Measurements from ENCODE around the gene MAP2.

Gene MAP2

GRCh38 chr2:209694748-209695147, 270.9 kb downstream of the MAP2 start:
- H3K36me3 Mint-ChIP-seq, result no peaks in the 10 kb centered on the region
- no peak overlapping the region for H3K4me3 Mint-ChIP-seq
- no peaks in the 10 kb centered on the region for H3K4me1 Mint-ChIP-seq
- H3K27me3 Mint-ChIP-seq, result no peaks in the 10 kb centered on the region
- H3K9me3 Mint-ChIP-seq, result no peaks in the 10 kb centered on the region
- no peak overlapping the region for H3K27ac Mint-ChIP-seq

- Mint-ChIP-seq H3K36me3 (no peaks in the 10 kb centered on the region), H3K27me3 (no peaks in the 10 kb centered on the region), H3K4me1 (no peaks in the 10 kb centered on the region), H3K27ac (no peak overlapping the region), H3K9me3 (no peaks in the 10 kb centered on the region), H3K4me3 (no peak overlapping the region)
Observed at GRCh38 chr2:209696836-209697711, 273.2 kb downstream of the MAP2 start.

DNA sequence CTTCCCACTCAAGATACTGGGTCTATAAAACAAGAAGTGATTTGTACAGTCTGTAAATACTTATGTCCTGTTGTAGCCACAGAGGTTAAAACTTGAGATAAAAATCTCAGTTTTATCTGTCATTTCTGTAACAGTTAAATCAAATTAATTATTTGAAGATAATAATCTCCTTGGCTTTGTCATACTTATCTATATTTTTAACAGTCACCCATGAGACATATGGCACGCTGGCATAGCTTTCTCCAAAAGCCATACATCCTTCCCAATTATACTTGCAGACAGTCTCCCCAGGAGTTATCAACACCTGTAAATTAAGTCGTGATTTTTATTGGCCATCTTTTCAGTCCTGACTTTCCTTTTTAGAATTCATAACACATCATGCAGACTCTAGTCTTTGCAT, 278.9 kb downstream of the MAP2 start:
- Mint-ChIP-seq H3K4me1 (no peaks in the 10 kb centered on the region), H3K9me3 (no peaks in the 10 kb centered on the region), H3K27ac (no peak overlapping the region), H3K36me3 (no peaks in the 10 kb centered on the region), H3K27me3 (no peaks in the 10 kb centered on the region), H3K4me3 (no peak overlapping the region)

GRCh38 chr2:209713219-209713618, 289.4 kb downstream of the MAP2 start:
- Mint-ChIP-seq H3K9me3 (peaks cover 4% of the 10 kb centered on the region), H3K4me1 (no peaks in the 10 kb centered on the region), H3K27ac (no peak overlapping the region), H3K27me3 (no peaks in the 10 kb centered on the region), H3K4me3 (no peak overlapping the region), H3K36me3 (no peaks in the 10 kb centered on the region)

GRCh38 chr2:209719034-209719433, 295.2 kb downstream of the MAP2 start:
- H3K27ac Mint-ChIP-seq, result no peak overlapping the region
- H3K27me3 Mint-ChIP-seq, result no peaks in the 10 kb centered on the region
- peaks cover 9% of the 10 kb centered on the region for H3K9me3 Mint-ChIP-seq
- no peaks in the 10 kb centered on the region for H3K36me3 Mint-ChIP-seq
- no peaks in the 10 kb centered on the region for H3K4me1 Mint-ChIP-seq
- no peak overlapping the region for H3K4me3 Mint-ChIP-seq

GRCh38 chr2:209721497-209721896, 297.6 kb downstream of the MAP2 start:
- Mint-ChIP-seq H3K4me1 (no peaks in the 10 kb centered on the region), H3K9me3 (peaks cover 12% of the 10 kb centered on the region), H3K4me3 (no peak overlapping the region), H3K36me3 (no peaks in the 10 kb centered on the region), H3K27me3 (no peaks in the 10 kb centered on the region), H3K27ac (no peak overlapping the region)

DNA sequence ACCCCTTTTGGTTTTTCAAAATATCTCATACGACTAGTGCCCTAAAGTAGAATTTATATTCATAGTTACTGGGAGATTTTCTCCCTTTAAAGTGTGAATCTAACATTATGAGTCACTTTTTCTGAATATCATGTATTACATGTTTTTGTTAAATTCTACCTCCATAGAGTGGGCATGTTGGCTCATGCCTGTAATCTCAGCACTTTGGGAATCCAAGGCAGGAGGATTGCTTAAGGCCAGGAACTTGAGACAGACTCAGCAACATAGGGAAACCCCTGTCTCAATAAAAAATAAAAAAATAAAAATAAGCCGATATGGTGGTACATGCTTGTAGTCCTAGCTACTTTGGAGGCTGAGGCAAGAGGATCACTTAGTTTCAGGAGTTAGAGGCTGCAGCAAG, 302.5 kb downstream of the MAP2 start:
- H3K9me3 Mint-ChIP-seq, result peaks cover 8% of the 10 kb centered on the region
- H3K27me3 Mint-ChIP-seq, result no peaks in the 10 kb centered on the region
- no peak overlapping the region for H3K4me3 Mint-ChIP-seq

GRCh38 chr2:209727077-209727476, 303.2 kb downstream of the MAP2 start:
- Mint-ChIP-seq H3K4me3 (no peak overlapping the region), H3K9me3 (peaks cover 8% of the 10 kb centered on the region), H3K4me1 (no peaks in the 10 kb centered on the region), H3K36me3 (no peaks in the 10 kb centered on the region), H3K27ac (no peak overlapping the region), H3K27me3 (no peaks in the 10 kb centered on the region)

More for the DNA sequence above, 302.5 kb downstream of the MAP2 start:
- Mint-ChIP-seq H3K27ac (no peak overlapping the region), H3K36me3 (no peaks in the 10 kb centered on the region), H3K4me1 (no peaks in the 10 kb centered on the region)

DNA sequence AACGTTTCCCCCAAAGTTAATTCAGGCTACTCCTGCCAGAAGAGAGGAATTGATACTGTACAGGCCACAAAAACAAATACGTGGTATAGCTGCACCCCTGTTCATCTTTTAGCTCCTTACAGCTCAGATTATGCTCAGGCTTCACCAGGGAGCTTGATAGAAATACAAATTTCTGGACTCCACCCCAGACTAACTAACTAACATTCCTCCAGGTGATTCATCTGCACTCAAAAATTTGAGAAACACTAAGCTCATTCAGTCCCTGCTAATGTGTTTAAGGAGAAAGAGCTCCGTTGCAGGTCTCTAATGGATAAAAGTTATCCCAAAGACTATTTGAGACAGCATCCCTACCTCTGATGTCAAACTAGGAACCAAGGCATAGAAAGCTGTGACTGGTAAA, 311.0 kb downstream of the MAP2 start:
- Mint-ChIP-seq H3K4me1 (no peaks in the 10 kb centered on the region), H3K36me3 (no peaks in the 10 kb centered on the region), H3K27ac (no peak overlapping the region), H3K9me3 (no peaks in the 10 kb centered on the region), H3K27me3 (peaks cover 3% of the 10 kb centered on the region), H3K4me3 (no peak overlapping the region)

GRCh38 chr2:209741953-209742352, 318.1 kb downstream of the MAP2 start:
- Mint-ChIP-seq H3K4me3 (no peak overlapping the region), H3K27ac (no peak overlapping the region), H3K4me1 (no peaks in the 10 kb centered on the region), H3K36me3 (no peaks in the 10 kb centered on the region), H3K27me3 (no peaks in the 10 kb centered on the region), H3K9me3 (no peaks in the 10 kb centered on the region)

- Mint-ChIP-seq H3K27ac (no peak overlapping the region), H3K36me3 (no peaks in the 10 kb centered on the region), H3K9me3 (no peaks in the 10 kb centered on the region)
Observed at GRCh38 chr2:209753020-209753419, 329.2 kb downstream of the MAP2 start.

GRCh38 chr2:209757163-209757562, 333.3 kb downstream of the MAP2 start:
- H3K9me3 Mint-ChIP-seq, result no peaks in the 10 kb centered on the region
- H3K27ac Mint-ChIP-seq, result no peak overlapping the region
- H3K4me1 Mint-ChIP-seq, result no peaks in the 10 kb centered on the region
- H3K36me3 Mint-ChIP-seq, result no peaks in the 10 kb centered on the region
- H3K4me3 Mint-ChIP-seq, result no peak overlapping the region
- peaks cover 5% of the 10 kb centered on the region for H3K27me3 Mint-ChIP-seq

More at GRCh38 chr2:209753020-209753419, 329.2 kb downstream of the MAP2 start:
- Mint-ChIP-seq H3K4me3 (no peak overlapping the region), H3K4me1 (no peaks in the 10 kb centered on the region), H3K27me3 (peaks cover 5% of the 10 kb centered on the region)

DNA sequence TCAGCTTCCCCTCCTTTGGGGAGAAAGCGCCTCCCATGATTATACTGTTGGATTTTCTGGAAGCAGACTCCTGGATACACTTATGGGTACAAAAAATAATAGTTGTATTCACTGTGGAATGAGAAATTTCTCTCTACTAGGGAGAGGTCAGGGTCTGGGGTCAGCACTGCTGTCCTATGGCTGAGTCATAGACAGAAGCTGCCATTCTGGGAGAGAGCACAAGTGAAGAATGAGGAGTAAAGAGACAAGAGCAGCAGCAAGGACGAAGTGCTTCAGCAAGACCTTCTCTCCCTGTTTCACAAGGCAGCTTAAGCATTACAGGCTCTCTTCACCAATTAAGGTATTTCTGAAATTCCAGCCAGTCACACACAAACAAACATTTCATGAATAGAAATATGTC, 337.7 kb downstream of the MAP2 start:
- no peaks in the 10 kb centered on the region for H3K27me3 Mint-ChIP-seq
- H3K4me1 Mint-ChIP-seq, result no peaks in the 10 kb centered on the region
- H3K4me3 Mint-ChIP-seq, result no peak overlapping the region
- no peaks in the 10 kb centered on the region for H3K9me3 Mint-ChIP-seq
- H3K27ac Mint-ChIP-seq, result no peak overlapping the region
- H3K36me3 Mint-ChIP-seq, result no peaks in the 10 kb centered on the region

DNA sequence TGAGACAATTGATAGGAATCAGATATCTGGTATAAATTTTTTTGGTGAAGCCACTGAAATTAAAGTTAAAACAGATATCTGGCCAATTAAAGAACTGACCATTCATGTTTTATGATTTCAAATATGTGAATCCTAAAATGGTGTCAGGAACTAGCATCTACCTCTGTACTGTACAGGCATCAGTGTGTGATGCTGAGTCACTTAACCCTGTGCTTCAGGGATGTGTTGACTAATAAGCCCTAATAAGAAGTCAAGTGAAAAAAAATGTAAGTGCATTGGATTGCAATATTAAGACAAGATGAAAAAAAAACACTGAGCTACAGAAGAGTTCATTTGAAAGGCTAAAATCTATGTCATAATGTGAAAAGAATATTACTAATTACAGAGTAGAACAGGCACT, 338.7 kb downstream of the MAP2 start:
- no peaks in the 10 kb centered on the region for H3K4me1 Mint-ChIP-seq
- no peak overlapping the region for H3K27ac Mint-ChIP-seq

DNA sequence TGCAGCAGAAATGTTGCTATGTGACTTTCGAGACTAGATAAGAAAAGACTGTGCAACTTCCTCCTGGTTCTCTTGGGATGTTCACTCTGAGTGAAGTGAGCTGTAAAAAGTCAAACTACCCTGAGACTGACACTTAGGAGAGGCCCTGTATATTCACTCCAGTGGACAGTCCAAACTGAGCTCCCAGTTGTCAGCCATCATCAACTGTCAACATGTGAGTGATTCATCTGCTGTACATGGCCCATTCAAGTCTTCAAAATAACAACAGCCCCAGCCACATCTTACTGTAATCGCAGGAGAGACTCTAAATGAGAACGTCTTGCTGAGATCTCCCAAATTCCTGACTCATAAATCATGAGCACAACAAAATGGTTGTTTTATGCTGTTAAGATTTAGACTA, 339.3 kb downstream of the MAP2 start:
- Mint-ChIP-seq H3K27ac (no peak overlapping the region), H3K4me1 (no peaks in the 10 kb centered on the region), H3K36me3 (no peaks in the 10 kb centered on the region), H3K27me3 (peaks cover 1% of the 10 kb centered on the region), H3K4me3 (no peak overlapping the region), H3K9me3 (peaks cover 6% of the 10 kb centered on the region)

More for the DNA sequence above, 338.7 kb downstream of the MAP2 start:
- no peaks in the 10 kb centered on the region for H3K36me3 Mint-ChIP-seq
- H3K9me3 Mint-ChIP-seq, result peaks cover 1% of the 10 kb centered on the region
- no peak overlapping the region for H3K4me3 Mint-ChIP-seq
- H3K27me3 Mint-ChIP-seq, result no peaks in the 10 kb centered on the region

DNA sequence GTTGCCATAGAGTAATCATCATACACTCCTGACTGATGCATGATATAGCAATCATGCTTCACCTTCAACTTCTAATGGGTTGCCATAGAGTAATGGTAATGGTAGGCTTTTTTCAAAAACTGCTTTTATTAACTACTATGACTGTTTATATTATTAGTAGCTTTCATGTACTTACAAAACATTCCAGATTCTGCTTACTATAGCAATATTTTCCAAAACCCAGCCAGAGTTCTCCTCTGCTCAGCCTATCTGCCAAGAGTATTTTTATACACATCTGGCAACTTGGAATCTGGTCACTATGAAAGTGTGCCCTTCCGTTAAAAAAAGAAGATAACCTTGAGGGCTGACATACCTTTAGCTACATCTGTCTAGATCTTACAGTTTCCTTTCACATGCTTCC, 342.8 kb downstream of the MAP2 start:
- Mint-ChIP-seq H3K4me3 (no peak overlapping the region), H3K9me3 (peaks cover 6% of the 10 kb centered on the region), H3K27me3 (peaks cover 10% of the 10 kb centered on the region), H3K36me3 (no peaks in the 10 kb centered on the region), H3K27ac (no peak overlapping the region), H3K4me1 (no peaks in the 10 kb centered on the region)

- H3K36me3 Mint-ChIP-seq, result no peaks in the 10 kb centered on the region
- H3K27ac Mint-ChIP-seq, result no peak overlapping the region
- H3K9me3 Mint-ChIP-seq, result peaks cover 6% of the 10 kb centered on the region
- H3K4me1 Mint-ChIP-seq, result no peaks in the 10 kb centered on the region
- H3K27me3 Mint-ChIP-seq, result peaks cover 11% of the 10 kb centered on the region
- no peak overlapping the region for H3K4me3 Mint-ChIP-seq
Observed at GRCh38 chr2:209767316-209767715, 343.5 kb downstream of the MAP2 start.
